HG02588 (cell line): ENCODE data around the gene FLAD1.

Source experiments
- ATAC-seq: cut with Tn5 transposase; IDR thresholded peaks from one replicate; pipeline ENCODE4 v1.9.1; 2021; ENCODE audit warnings: mild to moderate bottlenecking, moderate library complexity; ENCODE audit not compliant: unreplicated experiment

Gene FLAD1

GRCh38 chr1:154982897-154983648 is at the start of gene FLAD1:
Gene FLAD1, plus strand, starts transcription at chr1:154983344. Its CDS starts 351 bp downstream, at chr1:154983695.
- ATAC-seq: peak; percentile 99

- no peak for ATAC-seq
These were observed 48.7 kb upstream of the FLAD1 start for GRCh38 chr1:154934358-154934948.

GRCh38 chr1:154935749-154936554 is 47.2 kb upstream of the FLAD1 start:
- no peak for ATAC-seq

- ATAC-seq: peak; percentile 69
These were observed 46.5 kb upstream of the FLAD1 start, which contains the start of gene PMVK for GRCh38 chr1:154936555-154937084. Gene PMVK, minus strand, starts transcription at chr1:154936719. Its CDS starts 34 bp downstream, at chr1:154936685.

DNA sequence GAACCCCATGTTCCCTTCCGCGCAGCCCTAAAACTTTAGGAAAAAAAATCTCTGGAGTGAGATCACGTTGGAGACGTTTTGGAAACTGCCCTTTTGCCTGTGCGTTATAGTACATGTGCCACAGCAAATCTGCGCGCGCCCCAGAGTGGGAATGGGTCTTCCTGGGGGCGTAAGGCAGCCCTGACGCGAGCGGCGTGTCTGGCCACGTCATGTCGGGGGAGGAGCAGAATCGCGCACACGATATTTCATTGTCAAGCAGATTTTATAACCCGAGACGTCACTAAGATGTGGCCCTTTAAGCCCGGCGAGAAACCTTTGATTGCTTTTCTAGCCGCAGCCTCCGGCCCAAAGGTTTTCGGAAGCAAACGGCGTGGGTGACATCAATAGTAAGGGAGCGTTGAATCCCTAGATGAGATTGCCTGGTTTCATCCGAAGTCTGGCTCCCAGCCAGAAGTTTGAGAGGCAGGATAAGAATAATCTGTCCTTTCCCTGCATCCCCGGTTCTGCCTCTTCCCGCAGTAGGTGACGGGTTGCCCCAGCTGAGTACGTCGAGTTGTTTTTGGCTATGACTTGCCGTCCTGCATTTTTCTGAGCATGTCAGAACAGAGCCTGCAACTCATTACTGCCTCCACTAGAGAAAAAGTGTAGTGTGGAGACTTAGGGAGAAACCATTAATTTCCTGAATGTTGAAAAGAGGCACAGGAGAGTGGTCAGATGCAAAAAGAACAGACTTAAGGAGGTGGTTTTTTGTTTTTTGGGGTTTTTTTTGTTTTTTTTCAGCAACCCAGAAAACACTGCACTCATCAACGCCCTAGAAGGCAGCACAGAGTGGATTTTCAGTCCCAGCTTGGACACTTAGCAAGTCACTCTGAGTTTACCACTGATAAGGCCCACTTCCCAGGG is 45.8 kb upstream of the FLAD1 start:
- ATAC-seq: peak; percentile 49

GRCh38 chr1:154937988-154938386 is 45.2 kb upstream of the FLAD1 start:
- no peak for ATAC-seq

DNA sequence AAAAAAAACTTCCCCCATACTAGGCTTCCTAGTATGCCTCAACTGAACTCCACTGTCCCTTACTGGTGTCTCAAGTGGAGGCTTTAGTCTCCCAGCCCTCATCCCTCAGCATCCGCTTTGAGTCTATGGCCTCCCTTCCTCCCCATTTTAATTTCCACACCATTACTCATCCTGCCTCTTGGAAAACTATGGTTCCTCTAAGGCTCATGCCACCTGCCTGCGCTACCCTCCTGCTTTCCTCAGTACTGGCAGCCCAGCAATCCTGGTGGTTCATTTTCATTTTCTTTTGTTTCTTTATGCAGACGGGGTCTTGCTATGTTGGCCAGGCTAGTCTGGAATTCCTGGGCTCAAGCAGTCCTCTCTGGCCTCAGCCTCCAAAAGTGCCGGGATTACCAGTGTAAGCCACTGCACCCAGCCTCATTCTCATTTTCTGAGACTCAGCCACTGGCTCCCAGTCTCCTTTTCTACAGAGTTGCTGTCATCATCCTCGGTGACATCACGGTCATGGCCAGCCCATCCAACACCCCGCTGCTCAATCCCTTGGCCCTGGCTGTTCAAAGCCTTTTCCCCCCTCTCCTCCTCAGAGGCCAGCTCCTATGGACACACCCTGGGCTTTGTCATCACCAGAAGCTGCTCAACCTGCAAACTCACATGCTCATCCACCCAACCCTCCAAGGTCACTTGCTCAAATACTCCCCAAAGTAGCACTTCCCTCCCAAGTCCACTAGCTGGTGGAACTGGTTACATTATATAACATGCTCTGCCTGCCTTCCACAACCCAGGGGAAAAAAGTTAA is 44.3 kb upstream of the FLAD1 start:
- ATAC-seq: no peak

GRCh38 chr1:154940213-154940560 is 43.0 kb upstream of the FLAD1 start:
- ATAC-seq: no peak

- ATAC-seq: no peak
These were observed 42.4 kb upstream of the FLAD1 start for GRCh38 chr1:154940651-154941194.

- ATAC-seq: no peak
These were observed 41.7 kb upstream of the FLAD1 start for GRCh38 chr1:154941333-154942013.

- ATAC-seq: no peak
These were observed 39.3 kb upstream of the FLAD1 start for GRCh38 chr1:154943649-154944400.

- no peak for ATAC-seq
These were observed 38.6 kb upstream of the FLAD1 start for GRCh38 chr1:154944401-154945159.

DNA sequence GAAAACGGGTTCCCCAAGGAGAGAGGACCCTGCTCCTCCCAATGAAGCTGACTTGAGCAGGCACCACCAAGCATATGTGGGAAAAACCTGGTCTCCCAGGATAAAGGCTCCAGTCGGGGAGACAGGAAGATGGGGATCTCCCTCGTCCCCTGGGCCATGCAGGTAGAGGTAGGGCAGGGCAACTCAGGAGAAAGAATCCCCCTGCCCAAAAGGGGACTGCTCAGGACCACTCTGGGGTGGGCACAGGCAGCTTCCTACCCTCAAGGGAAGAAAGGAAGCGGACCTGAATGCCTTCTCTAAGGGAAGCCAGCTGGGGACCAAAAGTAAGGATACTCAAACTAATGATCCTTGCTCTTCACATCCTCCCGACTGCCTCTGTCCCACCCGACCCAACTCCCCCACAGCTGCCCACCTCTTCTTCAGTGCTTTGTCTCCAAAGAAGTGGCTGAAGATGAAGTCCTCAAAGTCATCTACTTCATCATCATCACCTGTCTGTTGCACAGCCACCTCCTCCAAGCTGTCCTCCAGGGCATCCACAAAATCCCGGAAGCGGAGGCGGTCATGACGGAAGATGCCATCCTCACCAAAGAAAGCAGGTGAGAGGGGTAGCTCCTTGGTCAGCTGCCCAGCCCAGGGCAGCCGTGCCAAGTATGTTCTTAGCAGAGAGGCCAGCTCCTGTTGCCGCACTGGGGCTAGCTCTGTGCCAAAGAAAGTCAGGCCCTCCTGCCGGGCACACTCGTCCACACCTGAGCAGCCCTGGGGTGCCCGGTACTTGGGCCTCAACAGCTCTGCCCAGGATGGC is 37.8 kb upstream of the FLAD1 start:
- ATAC-seq: no peak

DNA sequence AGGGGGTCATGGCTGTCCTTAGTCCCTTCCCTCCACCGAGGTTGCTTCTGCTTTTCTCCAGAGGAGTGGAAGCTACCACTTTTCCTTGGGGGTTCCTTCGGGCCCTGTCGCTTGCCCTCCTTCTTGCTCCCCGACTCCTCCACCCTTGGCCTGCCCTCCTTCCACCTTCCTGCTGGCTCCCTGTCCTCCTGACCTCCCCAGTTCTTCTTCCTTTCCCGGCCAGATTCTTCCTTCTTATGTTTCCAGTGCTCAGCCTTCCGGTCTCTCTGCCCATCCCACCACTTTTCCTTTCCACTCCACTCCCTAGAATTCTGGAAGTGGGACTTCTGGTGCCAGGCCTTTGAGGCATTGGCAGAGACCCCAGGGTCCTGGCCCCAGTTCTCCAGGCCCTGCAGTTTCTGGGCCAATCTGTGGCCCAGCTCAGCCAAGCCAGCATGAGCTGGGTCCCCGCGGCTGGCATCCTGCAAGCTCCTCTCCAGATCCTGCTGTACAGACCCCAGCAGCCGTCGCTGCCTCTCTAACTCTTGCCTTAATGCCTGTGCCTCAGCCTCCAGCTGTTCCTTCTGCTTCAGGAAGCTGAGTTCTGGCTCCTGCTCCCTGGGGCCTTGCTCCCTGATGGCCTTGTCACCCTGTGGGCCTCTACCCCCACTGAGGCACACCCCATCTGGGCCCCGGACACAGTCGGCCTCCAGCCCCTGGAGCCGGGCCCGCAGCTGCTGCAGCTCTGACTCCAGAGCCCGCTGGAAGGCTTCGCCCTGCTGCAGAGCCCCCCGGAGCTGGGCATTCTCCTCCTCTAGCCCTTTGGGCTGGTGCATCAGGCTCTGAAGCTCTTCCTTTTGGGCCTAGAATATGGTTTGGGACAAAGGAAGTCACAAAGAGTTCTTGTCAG is 36.9 kb upstream of the FLAD1 start:
- ATAC-seq: no peak

- no peak for ATAC-seq
These were observed 35.1 kb upstream of the FLAD1 start for GRCh38 chr1:154948079-154948478.
